Hypothalamus (tissue), 51 donors: ENCODE results near the gene NUTF2.

Experiments
- DNase-seq, 51 donors: peaks; one replicate each; lab custom pipeline; 2025; lab: John Stamatoyannopoulos, UW

Gene NUTF2

DNA sequence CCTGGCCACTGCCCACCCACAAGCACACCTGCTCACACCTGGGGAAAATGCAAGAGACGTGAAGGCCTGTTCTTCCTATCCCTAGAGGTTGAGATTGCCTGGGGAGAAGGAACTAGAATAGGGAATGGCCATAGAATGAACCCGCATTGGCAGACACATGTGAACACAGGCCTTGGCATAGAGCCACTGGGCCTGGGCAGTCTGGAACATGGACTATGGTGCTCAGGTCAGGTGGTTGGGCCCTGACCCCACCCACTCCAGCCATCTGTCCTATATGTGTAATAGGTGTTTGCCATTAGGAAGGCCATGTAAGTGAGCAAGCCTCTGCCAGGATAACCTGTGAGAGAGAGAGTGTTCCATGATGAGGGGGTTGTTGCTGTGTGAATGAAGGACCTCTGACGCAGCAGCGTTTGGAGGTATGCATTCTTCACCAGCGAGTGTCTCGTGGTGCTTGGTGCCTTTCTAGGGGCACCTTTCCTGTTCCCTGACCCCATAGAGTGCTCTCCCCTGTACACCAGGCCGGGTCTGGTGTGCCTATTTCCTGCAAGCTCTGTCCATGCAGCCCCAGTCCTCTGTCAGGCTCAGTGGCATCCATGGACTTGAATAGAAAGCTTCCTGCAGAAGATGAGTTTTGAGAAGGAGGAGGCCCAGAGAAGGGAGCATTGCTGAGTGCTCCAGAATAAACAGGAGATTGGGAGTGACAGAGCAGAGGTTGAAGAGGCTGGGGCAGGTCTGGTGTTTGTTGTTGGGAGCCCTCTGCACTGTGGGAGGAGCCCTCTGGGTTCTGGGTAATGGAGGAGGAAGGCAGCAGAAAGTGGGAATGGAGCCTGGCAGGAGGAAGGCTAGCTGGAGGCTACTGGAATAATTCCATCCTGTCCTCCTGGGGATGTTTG, 69.3 kb downstream of the NUTF2 start:
- DNase-seq, result no peak

DNA sequence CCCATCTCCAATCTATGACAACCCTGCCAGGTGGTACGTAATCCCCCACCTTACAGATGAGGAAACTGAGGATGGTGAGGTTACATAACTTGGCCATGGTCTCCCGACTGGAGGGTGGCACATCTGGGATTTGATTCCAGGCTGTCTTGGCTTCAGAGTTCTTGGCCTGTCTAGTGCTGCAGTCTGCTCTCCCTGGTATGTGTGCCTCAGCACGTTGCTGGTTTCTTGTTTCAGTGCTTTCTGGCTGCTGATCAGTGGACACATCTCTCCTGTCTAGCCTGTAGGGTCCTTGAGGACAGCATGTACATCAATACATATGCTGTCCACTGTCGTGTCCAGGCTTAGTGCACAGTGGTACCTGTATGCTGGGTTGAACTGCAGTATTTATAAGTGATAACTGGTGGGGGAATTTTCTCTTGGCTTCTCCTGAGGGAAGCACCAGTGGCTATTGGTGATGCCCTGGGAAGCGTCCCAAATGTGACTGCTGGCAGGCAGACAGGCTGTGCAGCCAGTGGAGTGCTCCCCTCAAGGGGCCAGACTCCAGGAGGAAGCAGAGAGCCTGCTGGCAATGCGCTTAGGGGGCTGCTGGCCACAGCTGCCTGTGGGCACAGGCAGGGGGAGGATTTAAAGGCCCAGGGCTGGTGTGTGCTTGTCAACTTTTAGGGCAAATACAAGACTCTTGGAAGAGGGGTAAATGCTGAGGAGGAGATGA, 70.6 kb downstream of the NUTF2 start:
- DNase-seq, result peak in 36 of 51 donors; percentile 12 to 82 (median 60)

DNA sequence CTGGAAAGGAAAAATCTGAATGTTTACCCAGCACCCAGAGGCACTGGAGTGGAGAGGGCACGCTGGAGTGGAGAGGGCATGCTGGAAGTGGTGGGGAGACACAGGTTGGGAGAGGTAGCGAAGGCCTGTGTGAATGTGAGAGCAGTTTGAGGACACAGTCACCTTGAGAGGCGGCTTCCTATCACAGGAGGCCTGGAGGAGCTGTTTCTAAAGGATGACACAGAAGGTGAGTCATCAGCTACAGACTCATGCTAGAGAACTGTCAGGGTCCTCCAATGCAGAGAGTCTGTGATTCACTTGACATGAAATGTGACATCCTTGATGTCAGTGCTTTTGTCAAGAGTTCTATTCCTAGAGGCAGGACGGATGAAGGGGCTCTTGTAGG, 71.1 kb downstream of the NUTF2 start:
- peak in 4 of 51 donors; percentile 58 to 75 (median 63) for DNase-seq

DNA sequence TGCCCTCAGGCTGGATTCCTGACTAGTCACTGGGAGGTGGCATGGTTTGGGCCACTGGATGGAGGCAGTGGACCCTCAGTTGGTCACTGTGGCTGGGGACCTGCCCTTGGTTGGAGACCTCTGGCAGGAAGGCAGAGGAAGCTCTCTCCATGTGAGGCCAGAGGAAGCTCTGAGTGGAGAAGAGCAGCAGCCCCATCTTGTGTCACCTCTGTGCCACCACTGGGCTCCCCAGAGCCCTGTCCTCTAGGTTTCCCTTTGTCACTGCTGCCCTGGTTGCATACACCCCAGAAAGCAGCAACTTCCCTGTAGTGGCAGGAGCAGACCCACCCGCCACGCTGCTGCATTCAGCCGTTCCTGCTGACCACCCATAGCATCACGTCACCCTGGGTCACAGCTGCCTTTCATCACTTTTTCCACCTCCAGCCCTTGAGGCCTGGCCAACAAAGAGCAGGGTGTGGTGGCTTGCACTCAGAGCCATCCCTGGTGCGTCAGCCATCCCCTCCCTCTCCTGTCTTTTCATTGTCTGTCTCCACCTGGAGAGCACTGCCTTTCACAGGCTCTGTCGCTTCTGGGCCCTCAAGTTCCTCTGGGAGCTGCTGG, 73.0 kb downstream of the NUTF2 start:
- no peak for DNase-seq
